Stimulated activated effector memory CD8-positive, alpha-beta T cell treated with anti-CD3 and anti-CD28 coated beads, Interleukin-12 subunit alpha, Interleukin-12 subunit beta, amount 100 ng/mL, for 72 hours (primary cell): Measurements from ENCODE around the gene ARF1.

Experiments used
- ATAC-seq: fragments of 150-1000 bp; cut with Tn5 transposase; 2 replicates; pipeline ENCODE4 v1.10.0; 2021
- DNase-seq, 2 donors: peaks; one replicate each; pipeline ENCODE4 v3.0.0; 2021 to 2022; ENCODE audit warnings: low spot score in 2 of 2
- H3K27ac Mint-ChIP-seq: one replicate; pipeline ENCODE4 v1.8.0; 2022; ENCODE audit warnings: mild to moderate bottlenecking, mixed read lengths
- H3K36me3 Mint-ChIP-seq: one replicate; pipeline ENCODE4 v1.8.0; 2022; ENCODE audit warnings: mild to moderate bottlenecking, mixed read lengths
- H3K4me1 Mint-ChIP-seq: one replicate; pipeline ENCODE4 v1.8.0; 2022; ENCODE audit warnings: mixed read lengths
- H3K4me3 Mint-ChIP-seq: one replicate; pipeline ENCODE4 v1.8.0; 2022; ENCODE audit warnings: mild to moderate bottlenecking, mixed read lengths
- H3K9me3 Mint-ChIP-seq: one replicate; pipeline ENCODE4 v1.8.0; 2022; ENCODE audit warnings: mixed read lengths

ARF1 gene

GRCh38 chr1:228062812-228063211 is 19.7 kb upstream of the ARF1 start:
- H3K4me1 Mint-ChIP-seq: peaks cover 17% of the 10 kb centered on the region
- ATAC-seq (no peak), DNase-seq (no peak)
- H3K36me3 Mint-ChIP-seq: no peaks in the 10 kb centered on the region
- H3K9me3 Mint-ChIP-seq: no peaks in the 10 kb centered on the region
- no peak overlapping the region for H3K4me3 Mint-ChIP-seq
- H3K27ac Mint-ChIP-seq: no peak overlapping the region

DNA sequence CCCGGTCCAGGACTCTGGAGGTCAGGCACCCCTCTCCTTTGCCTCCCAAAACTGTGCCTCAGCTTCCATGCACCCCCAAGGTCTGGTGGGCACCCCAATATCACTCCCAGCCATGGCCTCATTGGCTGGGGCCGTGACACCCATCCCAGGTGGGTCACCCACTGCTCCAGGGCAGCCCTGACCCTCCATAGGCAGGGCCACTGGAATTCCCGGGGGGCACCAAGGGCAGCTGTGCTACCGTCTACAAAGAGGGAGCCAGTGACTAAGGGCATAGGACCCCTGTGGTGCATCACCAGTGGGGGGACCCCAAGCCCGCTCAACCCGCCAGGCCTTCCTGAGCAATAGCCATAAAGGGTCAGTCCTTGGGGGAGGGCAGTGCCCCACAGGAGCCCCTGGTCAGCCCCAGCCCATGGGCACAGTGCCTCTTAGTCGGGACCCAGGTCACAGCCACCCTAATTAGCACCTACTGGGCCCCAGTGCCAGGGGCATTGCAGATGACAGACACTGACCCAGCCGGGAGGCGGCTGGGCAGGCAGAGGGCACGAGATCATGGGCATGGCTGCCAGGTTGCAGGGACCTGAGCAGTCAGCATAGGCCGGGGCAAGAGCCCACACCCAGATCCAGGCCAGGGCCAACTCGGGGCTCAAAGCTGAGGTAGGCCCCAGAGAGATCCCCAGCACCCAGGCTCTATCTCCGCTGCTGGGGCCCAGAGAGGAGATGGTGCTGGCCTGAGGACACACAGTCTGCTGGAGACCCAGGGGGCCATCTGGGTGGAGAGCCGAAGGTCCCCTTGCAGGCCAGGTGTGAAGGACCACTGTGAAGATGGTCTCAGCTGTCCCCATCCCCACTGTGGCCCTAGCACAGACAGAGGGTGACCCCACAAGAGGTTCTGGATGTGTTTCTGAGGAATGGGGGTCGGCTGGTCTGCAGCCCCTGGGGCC is 19.0 kb upstream of the ARF1 start:
- no peak for ATAC-seq

DNA sequence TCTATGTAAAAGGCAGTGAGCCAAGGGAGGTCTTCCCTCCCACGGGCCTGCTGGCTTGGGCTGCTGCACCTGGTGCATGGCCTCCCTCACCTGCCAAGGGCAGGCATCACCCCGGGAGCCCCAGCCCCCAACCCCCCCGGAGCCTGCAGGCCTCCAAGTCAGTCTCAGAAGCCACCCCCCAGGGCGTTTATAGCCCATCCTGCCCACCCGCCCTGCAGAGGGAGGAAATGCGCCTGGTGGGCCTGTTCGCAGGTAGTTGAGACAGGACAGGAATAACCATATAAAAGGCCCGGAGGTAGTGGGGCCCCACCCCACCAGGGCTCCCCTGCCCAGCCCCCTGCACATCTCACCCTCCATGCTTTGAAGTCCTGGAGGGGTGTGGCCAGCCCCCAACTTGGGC is 18.2 kb upstream of the ARF1 start:
- no peaks in the 10 kb centered on the region for H3K9me3 Mint-ChIP-seq
- H3K4me3 Mint-ChIP-seq: no peak overlapping the region
- no peaks in the 10 kb centered on the region for H3K36me3 Mint-ChIP-seq
- peaks cover 10% of the 10 kb centered on the region for H3K4me1 Mint-ChIP-seq
- no peak for DNase-seq
- ATAC-seq: no peak
- H3K27ac Mint-ChIP-seq: no peak overlapping the region

More for the DNA sequence above, 19.0 kb upstream of the ARF1 start:
- no peak overlapping the region for H3K27ac Mint-ChIP-seq
- H3K9me3 Mint-ChIP-seq: no peaks in the 10 kb centered on the region
- no peaks in the 10 kb centered on the region for H3K36me3 Mint-ChIP-seq
- DNase-seq: no peak
- no peak overlapping the region for H3K4me3 Mint-ChIP-seq
- peaks cover 12% of the 10 kb centered on the region for H3K4me1 Mint-ChIP-seq

- Mint-ChIP-seq H3K27ac (no peak overlapping the region), H3K4me3 (no peak overlapping the region), H3K36me3 (no peaks in the 10 kb centered on the region), H3K4me1 (peaks cover 10% of the 10 kb centered on the region), H3K9me3 (no peaks in the 10 kb centered on the region)
- ATAC-seq (no peak), DNase-seq (no peak)
Observed at GRCh38 chr1:228064741-228065542, 17.6 kb upstream of the ARF1 start.

DNA sequence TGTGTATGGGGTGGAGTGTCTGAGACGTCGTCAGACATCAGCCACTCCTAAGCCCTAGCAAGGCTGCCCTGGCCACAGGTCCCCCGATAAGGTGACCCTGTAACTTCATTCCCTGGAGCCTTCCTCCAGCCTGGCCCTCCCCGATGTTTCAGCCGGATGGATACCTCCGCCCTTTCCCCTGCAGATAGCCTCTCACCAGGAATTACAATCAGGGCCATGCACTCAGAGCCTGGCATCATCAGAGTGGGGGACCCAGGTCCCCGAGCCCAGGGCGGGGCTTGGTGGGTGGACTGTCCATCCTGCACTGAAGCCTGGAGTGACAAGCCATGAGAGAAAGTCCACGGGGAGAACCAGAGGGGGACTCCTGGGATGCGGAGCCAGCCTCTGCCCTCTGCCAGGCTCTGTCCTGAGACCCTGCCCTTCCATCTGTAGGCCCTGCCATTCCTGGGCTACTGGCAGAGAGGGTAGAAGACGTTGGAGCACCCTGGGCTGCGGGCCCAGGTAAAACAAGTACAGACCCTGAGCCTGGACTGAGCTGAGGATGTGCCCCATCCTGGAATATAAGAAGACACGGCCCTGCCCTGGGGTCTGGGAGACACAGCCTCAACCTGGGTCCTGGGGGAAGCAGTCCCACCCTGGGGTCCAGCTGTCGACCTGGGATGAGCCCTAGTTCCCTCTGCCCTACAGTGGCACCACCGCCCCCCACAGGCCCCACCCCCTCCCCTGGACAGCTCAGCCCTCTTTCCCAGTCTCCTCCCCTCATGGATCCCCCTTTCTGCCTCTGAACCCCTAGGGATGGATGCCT is 16.8 kb upstream of the ARF1 start:
- Mint-ChIP-seq H3K4me3 (no peak overlapping the region), H3K36me3 (no peaks in the 10 kb centered on the region), H3K4me1 (peaks cover 6% of the 10 kb centered on the region), H3K9me3 (no peaks in the 10 kb centered on the region), H3K27ac (no peak overlapping the region)
- DNase-seq (no peak), ATAC-seq (no peak)

DNA sequence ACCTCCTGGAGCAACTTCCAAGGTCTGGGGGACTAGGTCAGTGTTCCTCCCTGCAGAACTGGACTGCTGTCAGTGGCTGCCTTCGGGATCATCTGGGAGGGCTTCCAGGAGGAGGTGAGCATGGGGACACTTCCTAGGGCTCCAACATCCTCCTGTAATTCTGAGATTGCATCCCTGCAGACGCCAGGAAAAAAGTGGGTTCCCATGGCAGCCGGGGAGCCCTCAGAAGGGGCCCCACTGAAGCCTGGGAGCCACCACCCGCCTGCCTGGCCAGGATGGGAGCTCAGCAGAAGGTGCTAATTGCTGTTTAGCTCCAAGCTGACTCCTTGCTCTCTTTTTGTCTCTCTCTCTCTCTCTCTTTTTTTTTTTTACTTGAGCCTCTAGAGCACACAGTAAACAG is 16.1 kb upstream of the ARF1 start:
- Mint-ChIP-seq H3K4me1 (no peaks in the 10 kb centered on the region), H3K27ac (peak overlapping the region; percentile 37), H3K9me3 (no peaks in the 10 kb centered on the region), H3K4me3 (no peak overlapping the region), H3K36me3 (no peaks in the 10 kb centered on the region)
- ATAC-seq: no peak
- DNase-seq: no peak

DNA sequence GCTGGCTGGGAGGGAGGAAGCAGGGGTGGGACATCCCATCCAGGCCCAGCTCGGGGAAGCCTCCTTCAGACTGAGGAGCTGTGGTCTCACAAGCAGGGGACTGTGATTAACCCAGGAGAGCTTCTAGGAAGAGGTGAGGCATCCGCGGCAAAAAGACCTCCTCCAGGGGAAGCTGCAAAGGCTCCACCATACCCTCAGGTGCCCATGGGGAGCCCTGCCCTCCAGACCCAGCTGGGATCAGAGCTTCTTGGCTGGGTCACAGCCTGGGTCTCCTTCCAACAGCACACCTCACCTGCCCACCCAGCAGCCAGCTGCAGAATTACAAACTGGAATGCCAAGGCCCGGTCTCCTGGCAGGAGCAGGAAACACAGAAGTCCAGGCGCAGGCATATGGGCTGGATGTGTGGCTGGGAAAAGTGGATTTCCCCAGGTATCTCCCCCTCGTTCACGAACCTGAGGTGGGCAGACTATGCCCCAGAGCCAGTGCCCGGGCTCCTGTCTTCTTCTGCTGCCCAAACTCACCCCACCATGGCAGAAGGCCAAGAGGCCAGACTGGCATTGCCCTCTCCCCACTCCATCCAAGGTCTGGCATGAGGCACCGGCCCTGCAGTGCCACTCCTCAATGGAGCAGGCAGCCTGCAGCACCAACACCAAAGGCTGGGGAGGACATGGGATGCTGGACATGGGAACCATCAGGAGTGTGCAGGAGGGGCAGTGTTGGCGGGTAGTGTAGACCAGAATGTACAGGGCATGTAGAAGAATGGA is 15.4 kb upstream of the ARF1 start:
- no peak overlapping the region for H3K4me3 Mint-ChIP-seq

GRCh38 chr1:228068359-228068758 is 14.1 kb upstream of the ARF1 start:
- Mint-ChIP-seq H3K36me3 (no peaks in the 10 kb centered on the region), H3K9me3 (no peaks in the 10 kb centered on the region), H3K27ac (no peak overlapping the region), H3K4me1 (peaks cover 7% of the 10 kb centered on the region), H3K4me3 (no peak overlapping the region)
- ATAC-seq (no peak), DNase-seq (no peak)

More for the DNA sequence above, 15.4 kb upstream of the ARF1 start:
- H3K9me3 Mint-ChIP-seq: no peaks in the 10 kb centered on the region
- DNase-seq: no peak
- H3K36me3 Mint-ChIP-seq: no peaks in the 10 kb centered on the region
- no peaks in the 10 kb centered on the region for H3K4me1 Mint-ChIP-seq
- H3K27ac Mint-ChIP-seq: peak overlapping the region; percentile 37
- ATAC-seq: no peak

- Mint-ChIP-seq H3K9me3 (no peaks in the 10 kb centered on the region), H3K27ac (no peak overlapping the region)
- no peak for ATAC-seq
Observed at GRCh38 chr1:228070173-228070572, 12.3 kb upstream of the ARF1 start.

GRCh38 chr1:228070851-228071250 is 11.7 kb upstream of the ARF1 start:
- no peaks in the 10 kb centered on the region for H3K9me3 Mint-ChIP-seq
- no peak overlapping the region for H3K27ac Mint-ChIP-seq
- ATAC-seq (no peak), DNase-seq (no peak)
- peaks cover 14% of the 10 kb centered on the region for H3K4me1 Mint-ChIP-seq
- H3K4me3 Mint-ChIP-seq: no peak overlapping the region
- H3K36me3 Mint-ChIP-seq: no peaks in the 10 kb centered on the region

More at GRCh38 chr1:228070173-228070572, 12.3 kb upstream of the ARF1 start:
- Mint-ChIP-seq H3K36me3 (no peaks in the 10 kb centered on the region), H3K4me1 (peaks cover 14% of the 10 kb centered on the region), H3K4me3 (no peak overlapping the region)
- no peak for DNase-seq

GRCh38 chr1:228071839-228072657 is 10.5 kb upstream of the ARF1 start:
- H3K36me3 Mint-ChIP-seq: no peaks in the 10 kb centered on the region
- H3K4me3 Mint-ChIP-seq: no peak overlapping the region
- ATAC-seq (peak; percentile 29), DNase-seq (no peak)
- peaks cover 14% of the 10 kb centered on the region for H3K4me1 Mint-ChIP-seq
- no peaks in the 10 kb centered on the region for H3K9me3 Mint-ChIP-seq
- no peak overlapping the region for H3K27ac Mint-ChIP-seq

- no peak overlapping the region for H3K27ac Mint-ChIP-seq
- ATAC-seq (no peak), DNase-seq (no peak)
- peaks cover 20% of the 10 kb centered on the region for H3K4me1 Mint-ChIP-seq
- no peaks in the 10 kb centered on the region for H3K36me3 Mint-ChIP-seq
- no peak overlapping the region for H3K4me3 Mint-ChIP-seq
- no peaks in the 10 kb centered on the region for H3K9me3 Mint-ChIP-seq
Observed at GRCh38 chr1:228072658-228073043, 9.9 kb upstream of the ARF1 start.

- peaks cover 24% of the 10 kb centered on the region for H3K4me1 Mint-ChIP-seq
- no peaks in the 10 kb centered on the region for H3K36me3 Mint-ChIP-seq
- ATAC-seq (no peak), DNase-seq (no peak)
- H3K9me3 Mint-ChIP-seq: no peaks in the 10 kb centered on the region
- H3K27ac Mint-ChIP-seq: no peak overlapping the region
- no peak overlapping the region for H3K4me3 Mint-ChIP-seq
Observed at GRCh38 chr1:228073061-228073856, 9.2 kb upstream of the ARF1 start.
